HG02610 (cell line): ENCODE results near the gene RPP25L.

Source experiments
- ATAC-seq: cut with Tn5 transposase; IDR thresholded peaks from one replicate; pipeline ENCODE4 v1.9.1; 2021; ENCODE audit warnings: mild to moderate bottlenecking, moderate library complexity; ENCODE audit not compliant: unreplicated experiment

Gene RPP25L

GRCh38 chr9:34588671-34589635 is 22.9 kb downstream of the RPP25L start:
- no peak for ATAC-seq

DNA sequence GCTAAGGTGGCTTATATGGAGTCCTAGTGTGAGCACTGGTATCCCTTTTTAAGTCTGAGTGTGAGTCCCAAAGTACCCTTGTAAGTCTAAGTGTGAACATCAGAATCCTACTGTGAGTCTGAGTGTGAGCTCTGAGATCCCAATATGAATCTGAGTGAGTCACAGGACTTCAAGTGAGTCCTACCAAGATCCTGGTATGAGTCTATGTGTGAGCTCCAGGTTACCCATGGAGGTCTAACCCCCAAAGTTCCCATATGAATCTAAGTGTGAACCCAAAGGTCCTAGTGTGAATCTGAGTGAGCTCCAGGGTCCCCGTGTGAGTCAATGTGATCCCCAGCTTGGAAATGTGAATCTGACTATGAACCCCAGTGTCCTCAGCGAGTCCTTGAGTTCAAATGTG is 24.6 kb downstream of the RPP25L start:
- no peak for ATAC-seq

- ATAC-seq: no peak
Observed at GRCh38 chr9:34585946-34586669, 25.8 kb downstream of the RPP25L start.

DNA sequence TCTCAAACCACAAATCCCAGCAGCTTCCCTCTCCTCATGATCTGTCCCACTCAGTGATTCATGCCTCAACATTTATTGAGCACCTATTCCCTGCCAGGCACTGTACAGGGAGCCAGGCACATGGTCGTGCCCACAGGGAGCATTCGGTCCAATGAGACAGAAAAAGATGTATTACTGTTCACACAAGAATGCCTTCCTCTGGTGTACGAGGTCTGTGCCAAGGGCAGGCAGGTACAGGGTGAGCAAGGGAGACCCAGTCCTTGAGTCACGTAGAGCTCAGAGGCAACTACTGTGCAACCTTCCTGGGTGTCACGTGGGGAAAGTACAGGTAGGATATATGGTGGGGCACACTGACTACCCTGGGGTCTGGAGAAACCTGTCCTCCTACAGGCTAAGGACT is 26.9 kb downstream of the RPP25L start:
- no peak for ATAC-seq

- ATAC-seq: no peak
Observed at GRCh38 chr9:34582787-34583186, 29.1 kb downstream of the RPP25L start.

DNA sequence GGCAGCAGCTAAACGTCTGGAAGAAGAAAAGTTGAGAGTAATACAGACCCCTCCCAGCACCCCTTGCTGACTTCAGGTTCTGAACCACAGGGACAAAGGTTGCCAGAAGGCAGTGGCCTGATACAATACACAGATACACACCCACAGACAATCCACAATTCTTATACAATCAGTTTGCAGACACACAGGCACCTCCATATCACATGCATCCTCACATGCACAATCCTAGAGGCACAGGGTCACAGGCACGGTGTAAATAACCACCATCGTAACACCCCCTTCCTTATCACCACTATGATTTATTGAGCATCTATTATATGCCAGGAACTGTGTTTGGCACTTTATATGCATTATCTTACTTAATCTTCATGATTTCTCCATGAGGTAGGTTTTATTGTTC is 30.6 kb downstream of the RPP25L start:
- no peak for ATAC-seq

- no peak for ATAC-seq
Observed at GRCh38 chr9:34580358-34580757, 31.5 kb downstream of the RPP25L start.

- ATAC-seq: no peak
Observed at GRCh38 chr9:34579808-34580163, 32.1 kb downstream of the RPP25L start.

DNA sequence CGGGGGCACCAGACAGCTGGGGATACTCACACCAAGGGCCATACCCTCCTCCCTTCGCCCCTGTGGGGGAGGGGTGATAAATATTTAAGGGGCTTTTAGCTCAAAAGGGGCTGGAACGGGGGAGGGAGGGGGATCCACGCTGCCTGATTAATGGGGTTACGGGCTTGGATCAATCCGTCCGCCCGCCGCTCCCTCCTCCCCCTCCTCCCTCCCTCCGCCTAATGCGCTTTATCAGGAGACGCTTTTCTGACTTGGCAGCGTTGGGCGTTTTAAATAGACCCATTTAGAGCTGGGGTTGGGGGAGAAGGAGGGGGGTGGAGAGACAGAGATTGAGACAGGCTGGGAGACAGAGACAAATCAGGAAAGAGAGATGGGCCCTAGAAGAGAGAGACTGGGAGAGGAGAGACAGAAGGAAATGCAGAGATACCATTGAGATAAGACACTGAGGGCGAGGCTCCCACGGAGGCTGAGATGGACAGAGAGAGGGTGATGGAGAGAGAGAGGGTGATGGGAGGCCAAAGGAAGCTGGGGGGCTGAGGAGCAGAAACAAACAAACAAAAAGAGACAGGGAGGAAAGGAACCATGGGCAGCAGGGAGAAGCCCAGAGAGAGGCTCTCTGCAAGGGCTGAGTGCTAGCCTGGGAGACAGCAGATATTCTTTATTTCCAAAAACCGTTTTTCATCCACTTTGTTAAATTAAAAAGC is 32.6 kb downstream of the RPP25L start:
- ATAC-seq: no peak

- no peak for ATAC-seq
Observed at GRCh38 chr9:34578241-34579103, 33.4 kb downstream of the RPP25L start.

GRCh38 chr9:34577400-34578240 is 34.3 kb downstream of the RPP25L start:
- no peak for ATAC-seq

DNA sequence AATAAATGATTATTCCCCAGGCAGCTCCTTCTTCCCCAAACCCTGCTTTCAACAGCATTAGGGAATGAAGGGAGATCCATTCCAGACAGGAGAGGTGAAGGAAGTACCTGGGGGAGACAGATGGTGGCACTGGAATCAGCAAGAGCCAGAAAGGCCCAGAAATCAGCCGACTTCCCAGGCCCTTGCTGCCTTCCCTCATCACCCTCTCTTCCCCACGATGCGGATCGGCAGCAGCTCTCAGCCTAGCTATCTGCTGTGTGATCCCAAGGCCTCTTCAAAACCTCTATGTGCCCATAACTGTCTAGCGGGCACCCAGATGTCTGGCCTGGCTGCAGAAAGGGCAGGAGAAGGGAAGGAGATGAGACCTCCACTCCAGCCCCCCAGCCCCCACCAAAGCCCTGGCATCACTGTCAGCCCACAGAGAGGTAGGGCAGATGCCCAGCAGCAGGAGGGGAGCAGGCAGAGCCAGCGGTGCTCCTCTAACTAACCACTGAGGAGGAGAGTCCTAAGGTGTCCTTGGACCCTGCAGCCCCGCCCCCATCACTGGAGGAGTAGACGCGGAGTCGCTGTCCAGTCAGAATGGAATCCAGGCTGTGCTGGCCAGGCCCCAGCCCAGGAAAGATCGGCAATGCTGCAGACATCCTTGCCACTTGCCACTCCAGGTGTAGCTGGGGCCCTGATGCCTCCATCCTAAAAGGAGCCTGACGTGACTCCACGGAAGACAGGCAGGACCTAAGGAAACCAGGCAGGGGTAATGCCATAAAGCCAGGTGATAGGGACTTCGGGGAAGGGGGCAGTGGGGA is 35.1 kb downstream of the RPP25L start:
- ATAC-seq: no peak

- ATAC-seq: no peak
Observed at GRCh38 chr9:34575862-34576596, 35.9 kb downstream of the RPP25L start.

GRCh38 chr9:34575241-34575640 is 36.7 kb downstream of the RPP25L start:
- ATAC-seq: no peak

GRCh38 chr9:34574571-34574970 is 37.3 kb downstream of the RPP25L start:
- ATAC-seq: no peak

DNA sequence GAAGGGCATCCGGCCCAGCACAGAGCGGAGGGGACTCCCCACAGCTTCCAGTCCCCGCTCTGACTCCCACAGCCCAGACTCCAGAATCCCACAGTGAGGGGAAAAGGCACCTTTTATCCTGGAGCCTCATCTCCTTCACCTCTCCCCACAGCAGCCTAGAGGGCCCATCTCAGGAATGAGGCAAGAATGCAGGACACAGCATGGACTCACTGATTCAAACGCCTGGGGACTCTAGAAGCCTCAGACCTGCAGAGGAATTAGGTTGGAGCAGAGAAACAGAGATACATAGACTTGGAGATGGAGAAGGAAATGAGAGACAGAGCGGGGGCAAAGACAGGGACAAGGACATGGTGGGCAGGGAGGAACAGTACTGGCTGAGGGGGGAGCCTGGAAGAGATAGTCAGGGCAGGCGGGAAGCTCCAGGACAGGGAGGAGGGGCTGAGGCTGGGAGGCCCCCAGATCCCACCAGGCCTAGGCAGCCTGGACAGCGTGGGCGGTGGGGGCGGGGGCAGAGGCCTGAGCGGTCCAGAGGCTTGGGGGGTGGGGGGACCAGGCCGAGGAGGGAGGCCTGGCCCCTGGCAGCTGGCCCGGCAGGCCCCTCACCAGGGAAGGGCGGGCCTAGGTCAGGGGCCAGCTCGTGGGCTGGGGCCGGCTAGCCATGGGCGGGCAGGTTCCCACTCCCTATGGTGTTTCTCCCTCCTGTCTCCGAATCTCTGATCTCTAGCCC is 38.1 kb downstream of the RPP25L start:
- ATAC-seq: no peak

DNA sequence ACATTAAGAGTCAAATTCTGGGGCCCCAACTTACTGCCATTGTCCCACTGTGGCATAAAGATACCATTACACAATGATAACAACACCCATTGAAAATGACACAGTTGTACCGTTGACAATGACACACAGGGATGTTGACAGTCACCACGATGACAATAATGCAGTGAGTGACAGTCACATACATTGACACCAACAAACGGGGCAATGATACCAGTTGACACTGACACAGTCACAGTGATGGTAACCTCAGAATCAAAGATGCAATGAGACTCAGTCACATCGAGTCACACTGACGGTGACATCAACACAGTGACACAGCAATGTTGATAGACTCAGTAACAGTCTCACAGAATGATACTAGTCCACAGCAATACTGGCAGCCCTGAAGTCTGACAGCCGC is 39.3 kb downstream of the RPP25L start:
- ATAC-seq: no peak

DNA sequence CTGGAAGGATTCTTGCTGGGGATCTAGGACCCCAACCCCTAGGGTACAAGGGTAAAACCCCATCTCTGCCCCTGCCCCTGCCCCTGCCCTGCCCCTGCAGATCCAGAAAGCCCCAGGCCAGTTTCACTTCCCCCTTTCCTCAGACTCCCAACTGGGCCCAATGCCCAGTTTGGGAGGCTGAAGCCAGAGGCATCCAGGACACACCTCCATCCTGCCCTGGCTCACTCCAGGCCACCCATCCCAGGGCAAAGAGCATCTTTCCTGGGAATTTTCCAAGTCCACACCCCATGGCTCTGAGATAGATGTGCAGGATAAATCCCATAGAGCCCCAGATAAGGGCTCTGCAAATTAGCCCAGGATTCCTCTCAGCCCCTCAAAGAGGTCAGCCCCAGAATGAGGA is 39.8 kb downstream of the RPP25L start:
- ATAC-seq: no peak
